Left hindlimb (tissue), 1 donor: ENCODE measurements around the gene CXCL5.
"Not testable (repeated sequence)": the region's sequence is repeated elsewhere in the genome, so short reads cannot be mapped to it uniquely, and the experiment has no call there.

Experiments used
- DNase-seq: peaks from one replicate; pipeline ENCODE4 v3.0.0-alpha.2; 2018

CXCL5 gene

DNA sequence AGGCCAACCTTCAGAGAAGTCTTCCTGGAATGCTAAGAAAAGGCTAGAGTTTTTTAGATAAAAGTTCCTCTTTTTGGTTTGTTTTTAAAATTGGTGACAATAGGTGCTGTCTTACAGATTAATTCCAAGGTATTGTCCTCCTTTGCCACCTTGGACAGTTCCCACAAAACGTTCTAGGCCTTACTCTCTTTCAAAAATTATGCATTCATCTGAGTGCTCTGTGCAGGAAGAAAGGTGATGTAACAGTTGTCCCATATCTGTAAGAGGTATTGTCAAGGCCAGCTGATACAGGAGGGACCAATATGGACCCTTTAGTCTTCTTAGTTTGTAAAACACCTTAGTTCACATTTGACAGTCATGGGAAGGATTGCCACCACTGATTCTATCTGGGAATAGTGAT is 15.9 kb upstream of the CXCL5 start:
- no peak for DNase-seq

GRCh38 chr4:74013264-74013663 is 14.8 kb upstream of the CXCL5 start:
- no peak for DNase-seq

DNA sequence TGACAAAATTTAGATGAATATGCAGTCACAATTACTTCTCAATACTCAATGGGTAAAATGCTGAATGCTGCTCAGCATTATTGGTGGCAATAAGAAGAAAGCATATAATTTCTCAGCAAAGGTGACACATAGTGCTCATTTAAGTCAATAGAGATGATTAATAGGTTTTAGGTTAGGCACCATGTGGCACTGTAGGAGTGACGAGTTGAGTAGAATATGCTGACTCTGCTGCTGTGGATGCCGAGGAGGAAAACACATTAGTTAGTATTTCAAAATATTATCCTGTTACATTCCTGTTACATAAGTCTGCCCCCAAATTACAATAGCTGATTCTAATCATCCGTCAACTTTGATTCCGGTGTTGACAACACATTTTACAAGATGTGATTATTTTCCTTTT is 13.7 kb upstream of the CXCL5 start:
- DNase-seq: no peak

GRCh38 chr4:74009307-74009706 is 10.8 kb upstream of the CXCL5 start:
- no peak for DNase-seq

DNA sequence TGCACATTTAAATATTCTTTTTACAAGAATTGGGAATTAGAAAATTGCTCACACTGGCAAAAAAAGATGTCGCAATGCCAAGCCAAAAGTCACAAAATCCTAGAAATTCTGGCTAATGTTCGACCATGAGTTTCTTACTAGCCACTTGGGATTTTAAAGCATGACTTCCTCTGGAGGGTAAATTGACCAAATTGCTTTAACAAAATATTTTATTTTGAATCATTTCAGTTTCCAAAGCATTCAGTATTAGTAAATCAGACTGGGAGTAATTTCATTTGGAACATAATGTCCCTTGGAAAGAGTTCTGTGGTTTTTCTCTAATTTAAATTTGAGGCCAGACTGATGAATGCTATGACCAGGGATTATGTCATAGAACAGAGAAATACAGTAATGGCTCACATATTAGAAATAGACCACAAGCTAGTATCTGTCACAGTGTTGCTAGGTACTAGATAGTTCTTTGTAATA is 7.6 kb upstream of the CXCL5 start:
- no peak for DNase-seq

- no peak for DNase-seq
Observed at GRCh38 chr4:74005528-74005927, 7.1 kb upstream of the CXCL5 start.

GRCh38 chr4:74004668-74005067 is 6.2 kb upstream of the CXCL5 start:
- DNase-seq: no peak

- DNase-seq: no peak
Observed at GRCh38 chr4:74000301-74000700, 1.8 kb upstream of the CXCL5 start.

DNA sequence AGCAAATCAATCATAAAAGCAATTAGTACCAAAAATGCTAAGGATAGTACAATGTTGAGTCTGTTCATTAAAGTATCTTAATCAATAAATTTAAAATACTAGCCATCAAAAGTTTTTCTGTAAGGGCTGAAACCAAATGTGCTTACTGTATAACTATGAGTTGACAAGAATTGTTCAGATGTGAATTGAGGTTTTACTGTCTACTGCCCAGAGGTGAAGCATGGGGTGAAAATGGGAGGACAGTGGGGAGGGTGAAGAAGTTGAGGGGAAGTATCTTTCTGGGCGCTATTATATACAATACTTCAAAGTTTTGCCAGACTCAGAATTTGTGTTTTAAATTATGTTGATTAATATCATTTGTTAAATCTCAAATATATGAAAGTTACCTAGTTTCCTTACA is 6.4 kb downstream of the CXCL5 start:
- DNase-seq: no peak

- no peak for DNase-seq
Observed at GRCh38 chr4:73991742-73992000, 6.8 kb downstream of the CXCL5 start.

- DNase-seq: no peak
Observed at GRCh38 chr4:73990988-73991741, 7.3 kb downstream of the CXCL5 start.

DNA sequence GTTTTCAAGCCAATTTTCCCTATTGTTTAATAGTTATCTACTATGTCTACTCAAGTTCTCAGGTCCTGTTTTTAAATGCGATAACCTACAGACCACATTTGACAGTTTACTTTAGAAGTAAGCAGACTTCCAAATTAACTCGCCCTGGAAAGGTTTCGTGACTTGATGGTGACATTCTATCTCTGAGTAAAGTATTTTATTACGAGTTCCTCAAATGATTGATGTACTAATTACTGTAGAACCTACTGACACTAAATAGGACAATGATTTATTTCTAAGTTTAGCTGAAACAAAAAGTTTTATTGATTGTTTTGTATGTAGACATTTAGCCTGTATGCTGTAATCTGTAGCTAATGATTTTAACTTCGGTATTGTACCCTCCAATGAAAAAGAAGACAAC is 8.5 kb downstream of the CXCL5 start:
- no peak for DNase-seq

- DNase-seq: no peak
Observed at GRCh38 chr4:73989031-73989430, 9.4 kb downstream of the CXCL5 start.

DNA sequence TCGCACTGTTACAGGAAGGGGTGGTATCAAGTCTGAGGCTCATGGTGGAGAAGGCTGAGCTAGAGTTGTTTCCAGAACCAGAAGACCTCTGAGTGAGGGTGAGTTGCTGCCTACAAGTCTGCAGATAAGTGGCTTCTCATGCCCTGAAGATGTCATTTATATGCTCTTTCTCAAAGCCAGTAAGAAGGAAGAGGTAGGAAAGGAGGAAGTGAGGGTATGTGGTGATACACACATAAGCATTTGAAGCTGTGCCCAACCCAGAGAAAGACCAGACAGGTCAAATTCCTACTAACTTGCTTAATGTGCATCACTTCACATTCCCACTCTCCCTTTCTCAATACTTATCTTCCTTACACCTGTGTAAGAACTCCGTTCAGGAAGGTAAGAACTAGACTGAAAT is 10.4 kb downstream of the CXCL5 start, which contains the start of gene PPBP:
TSS of gene PPBP (minus strand) at position 130 of the 400 bp plus-strand sequence. CDS start at position 43, 87 bp downstream.
- DNase-seq: no peak

DNA sequence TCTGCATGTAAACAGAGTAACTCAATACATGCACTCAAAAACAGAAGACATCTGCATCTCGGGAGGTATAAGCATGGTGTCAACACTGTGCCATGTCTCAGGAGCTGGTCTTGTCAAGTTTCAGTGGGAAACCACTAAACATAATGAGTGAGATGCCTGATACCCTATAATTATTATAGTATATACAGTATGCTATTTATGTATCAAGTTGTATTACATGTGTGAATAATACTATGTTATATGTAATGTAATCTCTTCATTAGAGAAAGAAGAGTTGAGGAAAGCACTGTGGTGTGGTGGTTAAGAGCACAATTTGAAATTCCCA is 13.0 kb downstream of the CXCL5 start:
- no peak for DNase-seq

DNA sequence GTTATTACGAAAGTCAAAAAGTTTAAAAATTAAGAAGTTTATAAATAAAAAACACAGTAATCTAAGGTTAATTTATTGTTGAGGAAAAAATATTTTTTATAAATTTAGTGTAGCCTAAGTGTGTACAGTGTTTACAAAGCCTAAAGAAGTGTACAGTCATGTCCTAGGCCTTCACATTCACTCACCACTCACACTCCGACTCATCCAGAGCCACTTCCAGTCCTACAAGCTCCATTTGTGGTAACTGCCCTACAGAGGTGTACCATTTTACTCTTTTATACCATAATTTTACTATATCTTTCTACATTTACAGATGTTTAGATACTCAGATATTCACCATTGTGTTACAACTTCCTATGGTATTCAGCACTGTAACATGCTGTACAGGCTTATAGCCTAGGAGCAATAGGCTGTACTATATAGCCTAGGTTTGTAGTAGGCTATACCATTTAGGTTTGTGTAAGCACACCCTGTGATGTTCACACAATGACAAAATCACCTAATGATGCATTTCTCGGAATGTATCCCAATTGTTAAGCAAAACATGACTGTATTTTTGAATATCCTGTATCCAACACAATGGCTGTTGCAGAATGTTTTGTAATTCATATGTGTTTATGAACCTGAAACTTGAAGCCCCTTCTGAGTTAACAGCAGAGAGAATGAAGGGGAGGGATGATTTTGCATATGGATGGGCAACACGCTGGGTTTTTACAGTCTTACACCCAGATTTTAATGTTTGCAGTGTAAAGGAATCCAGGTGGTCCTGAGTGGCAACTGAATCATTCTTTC is 13.5 kb downstream of the CXCL5 start:
- no peak for DNase-seq

- DNase-seq: not testable (repeated sequence)
Observed at GRCh38 chr4:73981175-73981574, 17.3 kb downstream of the CXCL5 start.

- no peak for DNase-seq
Observed at GRCh38 chr4:73979407-73979957, 19.0 kb downstream of the CXCL5 start.

GRCh38 chr4:73978886-73979285 is 19.6 kb downstream of the CXCL5 start:
- no peak for DNase-seq

DNA sequence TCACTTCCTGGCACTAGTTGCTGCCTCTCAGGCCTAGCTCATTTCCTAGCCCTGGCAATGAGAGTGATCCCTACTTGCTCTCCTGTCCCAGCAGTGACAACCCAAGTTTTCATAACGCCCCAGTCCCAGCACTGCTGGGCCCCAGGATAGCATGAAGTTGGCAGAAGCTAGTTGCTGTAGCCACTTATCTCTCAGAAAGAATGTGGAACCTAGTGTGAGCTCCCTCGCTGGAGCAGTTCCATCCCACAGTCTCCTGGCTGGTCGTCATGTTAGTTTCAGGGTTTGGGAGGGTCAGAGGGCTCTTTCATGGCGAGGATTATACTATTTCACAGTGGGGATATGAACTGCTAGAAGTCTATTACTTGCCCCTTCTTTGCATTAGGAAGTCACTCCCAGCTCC is 21.8 kb downstream of the CXCL5 start:
- no peak for DNase-seq

DNA sequence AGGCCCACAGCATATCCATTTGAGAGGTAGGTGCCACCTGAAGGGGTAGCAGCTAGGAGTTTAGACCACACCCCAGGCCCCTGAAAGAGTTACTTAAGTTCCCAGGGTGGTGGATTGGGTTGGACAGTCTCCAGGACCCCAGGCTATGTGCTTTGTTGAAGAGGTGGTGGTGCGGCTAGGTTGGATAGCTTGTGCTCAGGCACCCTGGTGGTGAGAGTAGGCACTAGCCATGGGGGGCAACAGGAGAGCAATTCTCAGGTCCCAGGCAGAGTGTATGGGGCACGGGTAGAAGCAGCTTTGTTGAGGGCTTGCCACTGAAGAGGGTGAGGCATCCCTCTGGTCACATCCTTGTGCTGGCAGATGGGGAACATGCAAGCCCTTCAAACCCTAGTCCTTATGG is 22.3 kb downstream of the CXCL5 start:
- no peak for DNase-seq

DNA sequence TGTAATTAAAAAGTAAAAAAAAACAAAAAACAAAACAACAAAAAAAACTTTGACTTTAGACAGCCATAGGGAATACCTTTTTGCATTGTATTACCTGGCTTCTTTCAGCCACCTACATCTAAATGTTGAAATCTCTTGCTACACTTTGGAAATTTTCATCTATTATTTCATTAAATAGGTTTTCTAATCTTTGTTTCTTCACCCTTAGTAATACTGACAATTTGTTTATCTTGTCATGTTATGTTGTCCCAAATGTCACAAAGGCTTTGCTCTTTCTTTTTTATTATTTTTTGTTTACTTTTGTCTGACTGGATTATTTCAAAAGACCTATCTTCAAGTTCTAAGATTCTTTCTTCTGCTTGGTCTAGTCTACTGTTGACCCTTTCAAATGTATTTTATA is 24.1 kb downstream of the CXCL5 start:
- DNase-seq: no peak

DNA sequence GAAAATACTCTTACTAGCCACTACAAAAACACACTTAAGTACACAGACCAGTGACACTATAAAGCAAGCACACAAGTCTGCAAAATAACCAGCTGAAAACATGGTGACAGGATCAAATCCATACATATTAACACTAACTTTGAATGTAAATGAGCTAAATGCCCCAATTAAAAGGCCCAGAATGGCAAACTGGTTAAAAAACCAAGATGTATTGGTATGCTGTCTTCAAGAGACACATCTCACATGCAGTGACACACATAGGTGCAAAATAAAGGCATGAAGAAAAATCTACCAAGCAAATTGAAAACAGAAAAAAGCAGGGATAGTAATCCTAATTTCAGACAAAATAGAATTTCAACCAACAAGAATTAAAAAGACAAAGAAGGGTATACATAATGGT is 27.5 kb downstream of the CXCL5 start:
- no peak for DNase-seq

- DNase-seq: no peak
Observed at GRCh38 chr4:73970011-73970410, 28.5 kb downstream of the CXCL5 start.
